ENCODE results near the gene TMEM74B.

TMEM74B gene

GRCh38 chr20:1199212-1199873 lies 14.6 kb upstream of the TMEM74B start:
- in situ Hi-C loops (cut with HindIII; ENCODE audit: low pct_ligation_motif_present, low sequenced_read_pairs) = no loop called here
- Histone ChIP-seq H3K4me3 (ENCODE audit: low read depth, low read length) (no peak overlapping the region), H3K27ac (no peak overlapping the region), H3K36me3 (replicated peaks) (no peaks in the 10 kb centered on the region), H3K27me3 (replicated peaks) (peaks cover 3% of the 10 kb centered on the region)
- TF ChIP-seq CTCF (IDR thresholded peaks at IDR 0.05; ENCODE audit: low read depth, low read length, missing control alignments) = no peak
- no peak for DNase-seq

DNA sequence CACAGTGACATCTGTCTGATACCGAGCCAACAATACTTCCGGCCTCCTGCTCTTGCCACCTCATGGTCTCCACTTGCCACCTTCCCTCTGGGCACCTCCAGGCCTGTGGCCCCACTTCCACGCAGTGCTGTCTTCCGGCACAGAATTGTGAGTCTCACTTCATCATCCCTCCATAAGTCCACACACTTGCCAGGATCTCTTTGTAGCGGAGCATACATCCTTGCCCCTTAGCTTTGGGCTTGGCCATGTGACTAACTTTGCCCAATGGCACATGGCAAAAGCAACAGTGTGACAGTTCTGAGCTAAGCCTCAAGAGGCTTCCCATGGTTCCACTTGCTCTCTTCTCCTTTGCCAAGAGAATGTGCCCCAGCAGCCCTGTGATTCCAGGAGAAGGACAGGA lies 14.0 kb upstream of the TMEM74B start:
- H3K27me3 ChIP-seq (replicated peaks) = peaks cover 3% of the 10 kb centered on the region
- no peak overlapping the region for H3K4me3 ChIP-seq (ENCODE audit: low read depth, low read length)
- no peak overlapping the region for H3K27ac ChIP-seq
- no peak for TF ChIP-seq CTCF (IDR thresholded peaks at IDR 0.05; ENCODE audit: low read depth, low read length, missing control alignments)
- H3K36me3 ChIP-seq (replicated peaks) = no peaks in the 10 kb centered on the region
- in situ Hi-C loops (cut with HindIII; ENCODE audit: low pct_ligation_motif_present, low sequenced_read_pairs) = no loop called here
- DNase-seq = no peak

DNA sequence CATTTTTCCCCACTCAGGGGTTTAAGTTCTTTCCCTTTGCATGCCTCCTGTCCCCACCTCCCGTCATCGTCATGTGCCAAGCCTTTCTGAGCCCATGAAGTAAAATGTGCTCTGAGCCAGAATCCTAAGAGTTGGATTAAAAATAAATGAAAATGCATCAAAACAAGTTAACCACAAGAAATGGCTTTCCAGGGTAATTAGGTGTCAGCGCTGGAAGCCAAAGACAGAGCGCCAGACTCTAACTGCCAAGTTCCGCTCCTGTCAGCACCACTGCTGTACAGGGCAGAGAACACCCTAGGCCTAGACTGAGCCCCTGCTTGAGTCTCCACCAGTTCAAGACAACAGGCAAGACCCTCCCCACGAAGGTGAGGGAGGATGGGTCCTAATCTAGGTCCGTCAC lies 13.0 kb upstream of the TMEM74B start:
- no peak overlapping the region for H3K4me3 ChIP-seq (ENCODE audit: low read depth, low read length)
- H3K27ac ChIP-seq = no peak overlapping the region
- DNase-seq = no peak
- in situ Hi-C loops (cut with HindIII; ENCODE audit: low pct_ligation_motif_present, low sequenced_read_pairs) = no loop called here
- no peaks in the 10 kb centered on the region for H3K36me3 ChIP-seq (replicated peaks)
- TF ChIP-seq CTCF (IDR thresholded peaks at IDR 0.05; ENCODE audit: low read depth, low read length, missing control alignments) = no peak
- peaks cover 2% of the 10 kb centered on the region for H3K27me3 ChIP-seq (replicated peaks)

GRCh38 chr20:1196634-1197033 lies 11.9 kb upstream of the TMEM74B start:
- in situ Hi-C loops (cut with HindIII; ENCODE audit: low pct_ligation_motif_present, low sequenced_read_pairs) = no loop called here
- TF ChIP-seq CTCF (IDR thresholded peaks at IDR 0.05; ENCODE audit: low read depth, low read length, missing control alignments) = no peak
- Histone ChIP-seq H3K36me3 (replicated peaks) (no peaks in the 10 kb centered on the region), H3K27ac (no peak overlapping the region), H3K27me3 (replicated peaks) (no peaks in the 10 kb centered on the region), H3K4me3 (ENCODE audit: low read depth, low read length) (no peak overlapping the region)
- DNase-seq = no peak

DNA sequence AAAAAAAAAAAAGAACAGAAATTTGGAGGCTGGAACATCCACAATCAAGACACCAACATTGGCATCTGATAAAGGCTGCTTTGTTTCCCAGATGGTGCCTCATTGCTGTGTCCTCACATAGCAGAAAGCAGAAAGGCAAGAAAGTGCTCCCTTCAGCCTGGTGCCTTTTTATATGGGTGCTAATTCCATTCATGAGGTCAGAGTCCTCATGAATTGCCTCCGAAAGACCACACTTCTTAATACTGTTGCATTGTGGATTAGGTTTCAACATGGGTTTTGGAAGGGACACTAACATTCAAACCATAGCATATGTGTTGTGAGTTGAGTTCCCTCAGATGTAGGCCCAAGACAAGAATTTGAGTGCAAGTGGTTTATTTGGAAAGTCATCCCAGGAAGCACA lies 10.4 kb upstream of the TMEM74B start:
- no peak for DNase-seq
- TF ChIP-seq CTCF (IDR thresholded peaks at IDR 0.05; ENCODE audit: low read depth, low read length, missing control alignments) = no peak
- Histone ChIP-seq H3K27me3 (replicated peaks) (peaks cover 3% of the 10 kb centered on the region), H3K36me3 (replicated peaks) (no peaks in the 10 kb centered on the region), H3K27ac (no peak overlapping the region), H3K4me3 (ENCODE audit: low read depth, low read length) (no peak overlapping the region)
- in situ Hi-C loops (cut with HindIII; ENCODE audit: low pct_ligation_motif_present, low sequenced_read_pairs) = no loop called here

DNA sequence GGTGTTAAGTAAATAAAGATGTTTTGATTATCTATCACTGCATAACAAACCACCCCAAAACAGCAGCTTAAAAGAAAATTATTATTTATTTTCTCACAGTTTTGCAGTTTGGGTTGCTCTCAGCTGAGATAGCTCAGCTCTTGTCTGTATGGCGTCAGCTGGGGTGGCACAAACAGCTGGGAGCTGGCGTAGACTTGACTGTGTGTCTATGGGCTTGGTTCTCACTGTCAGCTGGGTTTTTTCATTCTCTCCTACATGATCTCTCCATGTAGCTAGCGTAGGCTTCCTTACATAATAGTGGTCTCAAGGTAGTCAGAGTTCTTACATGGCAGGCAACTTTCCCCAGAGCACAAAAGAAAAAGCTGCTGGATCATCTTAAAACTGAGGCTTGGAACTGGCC lies 6.5 kb upstream of the TMEM74B start:
- TF ChIP-seq CTCF (IDR thresholded peaks at IDR 0.05; ENCODE audit: low read depth, low read length, missing control alignments) = no peak
- no peak for DNase-seq
- peaks cover 7% of the 10 kb centered on the region for H3K27me3 ChIP-seq (replicated peaks)
- H3K27ac ChIP-seq = no peak overlapping the region
- no peaks in the 10 kb centered on the region for H3K36me3 ChIP-seq (replicated peaks)
- H3K4me3 ChIP-seq (ENCODE audit: low read depth, low read length) = no peak overlapping the region
- in situ Hi-C loops (cut with HindIII; ENCODE audit: low pct_ligation_motif_present, low sequenced_read_pairs) = no loop called here
